ENCODE measurements around the gene BBS1.

DNA sequence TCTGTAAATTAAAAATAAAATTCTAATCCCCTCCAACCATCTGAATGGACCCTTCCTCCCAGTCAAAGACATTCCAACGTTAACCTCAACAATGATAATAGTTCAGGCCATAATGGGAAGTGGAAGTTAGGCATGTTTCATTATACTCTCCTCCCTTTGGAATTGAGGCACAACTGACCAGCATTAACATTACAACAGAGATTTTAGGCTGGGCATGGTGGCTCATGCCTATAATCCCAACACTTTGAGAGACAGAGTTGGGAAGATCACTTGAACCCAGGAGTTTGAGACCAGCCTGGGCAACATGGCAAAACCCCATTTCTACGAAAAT lies 60.4 kb downstream of the BBS1 start:
- TF ChIP-seq ZNF274 (IDR thresholded peaks at IDR 0.05; ENCODE audit: low read depth, low read length) (no peak), YY1 (IDR thresholded peaks at IDR 0.05; ENCODE audit: insufficient read depth, insufficient read length) (no peak), SUZ12 (IDR thresholded peaks at IDR 0.05; ENCODE audit: extremely low read depth, insufficient read depth, insufficient read length) (no peak)

Data from NT2/D1 (cell line).